WTC11 (cell line): ENCODE data around the gene CHEK2. TPM values are rescaled to one million over a fixed set of nuclear protein-coding genes. Genes with fewer than 3 reads are reported as not detected.

ENCODE experiments used
- ATAC-seq: fragments of 200-7000 bp; cut with Tn5 transposase; 2 replicates; pipeline ENCODE4 v1.10.0; 2021; ENCODE audit warnings: mild to moderate bottlenecking, moderate library complexity
- CTCF ChIA-PET: fragments of 300-600 bp; sonication (Branson Sonifier 250); formaldehyde crosslinking; loops from one replicate; lab custom pipeline; 2021; ENCODE audit warnings: antibody characterized with exemption; lab: Charles Lee
- POLR2A ChIA-PET: fragments of 350-600 bp; sonication (Branson Sonifier 250); formaldehyde crosslinking; loops from one replicate; lab custom pipeline; 2021; ENCODE audit warnings: antibody characterized with exemption; lab: Charles Lee
- DNase-seq: peaks from one replicate; pipeline ENCODE4 v3.0.0; 2021; ENCODE audit warnings: low spot score
- H3K27ac Mint-ChIP-seq: 2 replicates; pipeline ENCODE4 v1.8.0; 2021; ENCODE audit warnings: mixed read lengths
- H3K27me3 Mint-ChIP-seq: 2 replicates; pipeline ENCODE4 v1.8.0; 2021; ENCODE audit warnings: low read depth, mild to moderate bottlenecking, moderate library complexity, mixed read lengths
- H3K36me3 Mint-ChIP-seq: 2 replicates; pipeline ENCODE4 v1.8.0; 2021; ENCODE audit warnings: mixed read lengths
- H3K4me1 Mint-ChIP-seq: 2 replicates; pipeline ENCODE4 v1.8.0; 2022; ENCODE audit warnings: mixed read lengths
- H3K4me3 Mint-ChIP-seq: 2 replicates; pipeline ENCODE4 v1.8.0; 2021; ENCODE audit warnings: mild to moderate bottlenecking, moderate library complexity, mixed read lengths
- H3K9me3 Mint-ChIP-seq: 2 replicates; pipeline ENCODE4 v1.8.0; 2021; ENCODE audit warnings: mixed read lengths
- CREB1 ChIP-seq: sonication (generic); formaldehyde crosslinking; IDR thresholded peaks from 2 replicates; pipeline ENCODE4 v1.8.0; 2023; ENCODE audit warnings: mild to moderate bottlenecking, missing genetic modification reagents
- CREM ChIP-seq: sonication (generic); formaldehyde crosslinking; IDR thresholded peaks from 2 replicates; pipeline ENCODE4 v1.8.1; 2022; ENCODE audit warnings: mild to moderate bottlenecking, missing genetic modification reagents, moderate library complexity
- ELF4 ChIP-seq: sonication (generic); formaldehyde crosslinking; IDR thresholded peaks from 2 replicates; pipeline ENCODE4 v1.8.1; 2022; ENCODE audit warnings: low read depth, mild to moderate bottlenecking, moderate library complexity, missing genetic modification reagents
- EMX1 ChIP-seq: fragments of 250-450 bp; sonication (Bioruptor Pico); IDR thresholded peaks from 2 replicates; pipeline ENCODE4 v1.8.0; 2021; ENCODE audit warnings: mild to moderate bottlenecking
- FOXP1 ChIP-seq: sonication (generic); formaldehyde crosslinking; IDR thresholded peaks from 2 replicates; pipeline ENCODE4 v1.8.0; 2022; ENCODE audit warnings: missing genetic modification reagents, mild to moderate bottlenecking, moderate library complexity, borderline replicate concordance
- GRHL2 ChIP-seq: fragments of 250-450 bp; sonication (Bioruptor Pico); IDR thresholded peaks from 2 replicates; pipeline ENCODE4 v1.8.0; 2022; ENCODE audit warnings: mild to moderate bottlenecking, moderate library complexity; ENCODE audit not compliant: insufficient replicate concordance, severe bottlenecking
- HMGA2 ChIP-seq: fragments of 250-450 bp; sonication (Bioruptor Pico); IDR thresholded peaks from 2 replicates; pipeline ENCODE4 v1.4.0; 2021; ENCODE audit warnings: mild to moderate bottlenecking, moderate library complexity
- KAT7 ChIP-seq: sonication (generic); formaldehyde crosslinking; IDR thresholded peaks from 2 replicates; pipeline ENCODE4 v1.8.1; 2023; ENCODE audit warnings: missing genetic modification reagents, mild to moderate bottlenecking, borderline replicate concordance
- MYBL2 ChIP-seq: sonication (generic); formaldehyde crosslinking; IDR thresholded peaks from 2 replicates; pipeline ENCODE4 v1.8.1; 2023; ENCODE audit warnings: mild to moderate bottlenecking, moderate library complexity, missing genetic modification reagents
- NFYB ChIP-seq: sonication (generic); formaldehyde crosslinking; conservative IDR thresholded peaks from 2 replicates; pipeline ENCODE4 v1.8.0; 2022; ENCODE audit warnings: low read depth, missing genetic modification reagents
- OVOL2 ChIP-seq: fragments of 250-450 bp; sonication (Bioruptor Pico); IDR thresholded peaks from 2 replicates; pipeline ENCODE4 v1.9.0; 2021; ENCODE audit warnings: mild to moderate bottlenecking, borderline replicate concordance
- SMAD3 ChIP-seq: sonication (generic); formaldehyde crosslinking; IDR thresholded peaks from 2 replicates; pipeline ENCODE4 v1.8.0; 2022; ENCODE audit warnings: missing genetic modification reagents, mild to moderate bottlenecking, borderline replicate concordance
- total RNA-seq: library from RNA; stranded (reverse); gene quantifications from 3 replicates; pipeline ENCODE4 v1.2.3, GENCODE V29; 2021
- TF ChIP-seq, protein P1 (sequence below): sonication (generic); formaldehyde crosslinking; IDR thresholded peaks from 2 replicates; pipeline ENCODE4 v1.8.1; 2023; ENCODE audit warnings: mild to moderate bottlenecking, missing genetic modification reagents, moderate library complexity
- TF ChIP-seq, protein P2 (sequence below): sonication (generic); formaldehyde crosslinking; IDR thresholded peaks from 2 replicates; pipeline ENCODE4 v1.8.0; 2022; ENCODE audit warnings: mild to moderate bottlenecking, missing genetic modification reagents
- TF ChIP-seq, protein P3 (sequence below): sonication (generic); formaldehyde crosslinking; IDR thresholded peaks from 2 replicates; pipeline ENCODE4 v1.8.0; 2022; ENCODE audit warnings: mild to moderate bottlenecking, missing genetic modification reagents
- TF ChIP-seq, protein P4 (sequence below): fragments of 250-450 bp; sonication (Bioruptor Pico); IDR thresholded peaks from 2 replicates; pipeline ENCODE4 v1.9.0; 2021; ENCODE audit warnings: mild to moderate bottlenecking
- TF ChIP-seq, protein P5 (sequence below): sonication (generic); formaldehyde crosslinking; IDR thresholded peaks from 2 replicates; pipeline ENCODE4 v1.8.1; 2022; ENCODE audit warnings: mild to moderate bottlenecking, moderate library complexity, missing genetic modification reagents
- TF ChIP-seq, protein P6 (sequence below): fragments of 200-600 bp; IDR thresholded peaks from 2 replicates; pipeline ENCODE4 v1.8.0; 2022; ENCODE audit warnings: antibody characterized with exemption
- TF ChIP-seq, protein P7 (sequence below): fragments of 250-450 bp; sonication (Bioruptor Pico); conservative IDR thresholded peaks from 2 replicates; pipeline ENCODE4 v1.9.0; 2021; ENCODE audit warnings: mild to moderate bottlenecking

The CHEK2 gene
- total RNA-seq, 1 experiment from 2014 or later, result 124 TPM

DNA sequence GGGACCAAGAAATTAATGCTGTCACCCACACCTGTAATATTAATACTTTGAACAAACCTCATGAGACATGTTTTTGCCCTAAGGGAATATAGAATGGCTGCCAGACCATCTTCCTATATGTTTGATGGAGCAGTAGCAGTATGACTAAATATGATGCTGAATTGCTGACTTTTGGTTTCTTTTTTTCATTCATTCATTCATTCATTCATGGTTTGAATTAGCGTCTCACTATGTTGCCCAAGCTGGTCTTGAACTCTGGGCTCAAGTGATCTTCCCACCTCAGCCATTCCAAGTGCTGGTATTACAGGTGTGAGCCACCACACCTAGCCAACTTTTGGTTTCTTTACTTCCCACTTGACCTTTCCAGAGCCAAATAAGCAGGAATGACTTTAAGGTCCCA, 38.7 kb upstream of the CHEK2 start:
- TF ChIP-seq, protein P1, sequence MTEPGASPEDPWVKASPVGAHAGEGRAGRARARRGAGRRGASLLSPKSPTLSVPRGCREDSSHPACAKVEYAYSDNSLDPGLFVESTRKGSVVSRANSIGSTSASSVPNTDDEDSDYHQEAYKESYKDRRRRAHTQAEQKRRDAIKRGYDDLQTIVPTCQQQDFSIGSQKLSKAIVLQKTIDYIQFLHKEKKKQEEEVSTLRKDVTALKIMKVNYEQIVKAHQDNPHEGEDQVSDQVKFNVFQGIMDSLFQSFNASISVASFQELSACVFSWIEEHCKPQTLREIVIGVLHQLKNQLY (CRISPR knock-in tag), result no peak
- TF ChIP-seq CREM (CRISPR knock-in tag) (no peak), HMGA2 (CRISPR knock-in tag) (no peak), SMAD3 (CRISPR knock-in tag) (no peak), NFYB (CRISPR knock-in tag) (no peak), KAT7 (CRISPR knock-in tag) (no peak), EMX1 (CRISPR knock-in tag) (no peak), GRHL2 (CRISPR knock-in tag) (no peak), CREB1 (no peak)
- TF ChIP-seq, protein P2, sequence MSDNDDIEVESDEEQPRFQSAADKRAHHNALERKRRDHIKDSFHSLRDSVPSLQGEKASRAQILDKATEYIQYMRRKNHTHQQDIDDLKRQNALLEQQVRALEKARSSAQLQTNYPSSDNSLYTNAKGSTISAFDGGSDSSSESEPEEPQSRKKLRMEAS (CRISPR knock-in tag), result no peak
- TF ChIP-seq, protein P3, sequence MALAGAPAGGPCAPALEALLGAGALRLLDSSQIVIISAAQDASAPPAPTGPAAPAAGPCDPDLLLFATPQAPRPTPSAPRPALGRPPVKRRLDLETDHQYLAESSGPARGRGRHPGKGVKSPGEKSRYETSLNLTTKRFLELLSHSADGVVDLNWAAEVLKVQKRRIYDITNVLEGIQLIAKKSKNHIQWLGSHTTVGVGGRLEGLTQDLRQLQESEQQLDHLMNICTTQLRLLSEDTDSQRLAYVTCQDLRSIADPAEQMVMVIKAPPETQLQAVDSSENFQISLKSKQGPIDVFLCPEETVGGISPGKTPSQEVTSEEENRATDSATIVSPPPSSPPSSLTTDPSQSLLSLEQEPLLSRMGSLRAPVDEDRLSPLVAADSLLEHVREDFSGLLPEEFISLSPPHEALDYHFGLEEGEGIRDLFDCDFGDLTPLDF (CRISPR knock-in tag), result no peak
- TF ChIP-seq, protein P4, sequence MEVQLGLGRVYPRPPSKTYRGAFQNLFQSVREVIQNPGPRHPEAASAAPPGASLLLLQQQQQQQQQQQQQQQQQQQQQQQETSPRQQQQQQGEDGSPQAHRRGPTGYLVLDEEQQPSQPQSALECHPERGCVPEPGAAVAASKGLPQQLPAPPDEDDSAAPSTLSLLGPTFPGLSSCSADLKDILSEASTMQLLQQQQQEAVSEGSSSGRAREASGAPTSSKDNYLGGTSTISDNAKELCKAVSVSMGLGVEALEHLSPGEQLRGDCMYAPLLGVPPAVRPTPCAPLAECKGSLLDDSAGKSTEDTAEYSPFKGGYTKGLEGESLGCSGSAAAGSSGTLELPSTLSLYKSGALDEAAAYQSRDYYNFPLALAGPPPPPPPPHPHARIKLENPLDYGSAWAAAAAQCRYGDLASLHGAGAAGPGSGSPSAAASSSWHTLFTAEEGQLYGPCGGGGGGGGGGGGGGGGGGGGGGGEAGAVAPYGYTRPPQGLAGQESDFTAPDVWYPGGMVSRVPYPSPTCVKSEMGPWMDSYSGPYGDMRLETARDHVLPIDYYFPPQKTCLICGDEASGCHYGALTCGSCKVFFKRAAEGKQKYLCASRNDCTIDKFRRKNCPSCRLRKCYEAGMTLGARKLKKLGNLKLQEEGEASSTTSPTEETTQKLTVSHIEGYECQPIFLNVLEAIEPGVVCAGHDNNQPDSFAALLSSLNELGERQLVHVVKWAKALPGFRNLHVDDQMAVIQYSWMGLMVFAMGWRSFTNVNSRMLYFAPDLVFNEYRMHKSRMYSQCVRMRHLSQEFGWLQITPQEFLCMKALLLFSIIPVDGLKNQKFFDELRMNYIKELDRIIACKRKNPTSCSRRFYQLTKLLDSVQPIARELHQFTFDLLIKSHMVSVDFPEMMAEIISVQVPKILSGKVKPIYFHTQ, result no peak
- TF ChIP-seq, protein P5, sequence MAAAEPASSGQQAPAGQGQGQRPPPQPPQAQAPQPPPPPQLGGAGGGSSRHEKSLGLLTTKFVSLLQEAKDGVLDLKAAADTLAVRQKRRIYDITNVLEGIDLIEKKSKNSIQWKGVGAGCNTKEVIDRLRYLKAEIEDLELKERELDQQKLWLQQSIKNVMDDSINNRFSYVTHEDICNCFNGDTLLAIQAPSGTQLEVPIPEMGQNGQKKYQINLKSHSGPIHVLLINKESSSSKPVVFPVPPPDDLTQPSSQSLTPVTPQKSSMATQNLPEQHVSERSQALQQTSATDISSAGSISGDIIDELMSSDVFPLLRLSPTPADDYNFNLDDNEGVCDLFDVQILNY (CRISPR knock-in tag), result no peak
- Mint-ChIP-seq H3K9me3 (no peaks in the 10 kb centered on the region), H3K4me3 (no peak overlapping the region), H3K4me1 (no peaks in the 10 kb centered on the region), H3K27ac (peak overlapping the region; percentile 45; the same call in 1 of the 2 replicates), H3K27me3 (no peaks in the 10 kb centered on the region), H3K36me3 (peaks cover 50% of the 10 kb centered on the region)
- ChIA-PET POLR2A (no interaction called here), CTCF (no interaction called here)
- DNase-seq (no peak), ATAC-seq (no peak)

DNA sequence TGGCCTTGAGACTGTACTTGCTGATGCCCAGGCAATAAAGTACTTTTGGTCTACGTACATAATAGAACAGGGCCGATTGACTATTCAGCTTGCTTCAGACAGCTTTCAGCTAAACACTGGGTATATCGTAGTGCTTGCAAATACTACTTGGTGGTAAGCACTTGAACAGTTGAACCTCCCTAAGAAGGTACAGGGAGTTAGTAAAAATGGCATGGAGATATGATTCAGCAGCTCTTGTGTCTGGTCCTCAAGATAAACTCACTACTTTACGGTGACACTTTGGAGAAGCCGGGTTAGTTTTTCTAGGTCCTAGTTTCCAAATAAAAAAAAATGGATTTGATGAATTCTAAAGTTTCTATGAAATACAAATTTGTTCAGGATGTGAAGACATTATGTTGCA, 38.2 kb upstream of the CHEK2 start:
- TF ChIP-seq OVOL2 (CRISPR knock-in tag), result no peak
- TF ChIP-seq MYBL2 (CRISPR knock-in tag), result no peak
- TF ChIP-seq, protein P6, sequence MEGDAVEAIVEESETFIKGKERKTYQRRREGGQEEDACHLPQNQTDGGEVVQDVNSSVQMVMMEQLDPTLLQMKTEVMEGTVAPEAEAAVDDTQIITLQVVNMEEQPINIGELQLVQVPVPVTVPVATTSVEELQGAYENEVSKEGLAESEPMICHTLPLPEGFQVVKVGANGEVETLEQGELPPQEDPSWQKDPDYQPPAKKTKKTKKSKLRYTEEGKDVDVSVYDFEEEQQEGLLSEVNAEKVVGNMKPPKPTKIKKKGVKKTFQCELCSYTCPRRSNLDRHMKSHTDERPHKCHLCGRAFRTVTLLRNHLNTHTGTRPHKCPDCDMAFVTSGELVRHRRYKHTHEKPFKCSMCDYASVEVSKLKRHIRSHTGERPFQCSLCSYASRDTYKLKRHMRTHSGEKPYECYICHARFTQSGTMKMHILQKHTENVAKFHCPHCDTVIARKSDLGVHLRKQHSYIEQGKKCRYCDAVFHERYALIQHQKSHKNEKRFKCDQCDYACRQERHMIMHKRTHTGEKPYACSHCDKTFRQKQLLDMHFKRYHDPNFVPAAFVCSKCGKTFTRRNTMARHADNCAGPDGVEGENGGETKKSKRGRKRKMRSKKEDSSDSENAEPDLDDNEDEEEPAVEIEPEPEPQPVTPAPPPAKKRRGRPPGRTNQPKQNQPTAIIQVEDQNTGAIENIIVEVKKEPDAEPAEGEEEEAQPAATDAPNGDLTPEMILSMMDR, result no peak
- no peak for TF ChIP-seq ELF4 (CRISPR knock-in tag)
- no peak for TF ChIP-seq FOXP1 (CRISPR knock-in tag)
- TF ChIP-seq, protein P7, sequence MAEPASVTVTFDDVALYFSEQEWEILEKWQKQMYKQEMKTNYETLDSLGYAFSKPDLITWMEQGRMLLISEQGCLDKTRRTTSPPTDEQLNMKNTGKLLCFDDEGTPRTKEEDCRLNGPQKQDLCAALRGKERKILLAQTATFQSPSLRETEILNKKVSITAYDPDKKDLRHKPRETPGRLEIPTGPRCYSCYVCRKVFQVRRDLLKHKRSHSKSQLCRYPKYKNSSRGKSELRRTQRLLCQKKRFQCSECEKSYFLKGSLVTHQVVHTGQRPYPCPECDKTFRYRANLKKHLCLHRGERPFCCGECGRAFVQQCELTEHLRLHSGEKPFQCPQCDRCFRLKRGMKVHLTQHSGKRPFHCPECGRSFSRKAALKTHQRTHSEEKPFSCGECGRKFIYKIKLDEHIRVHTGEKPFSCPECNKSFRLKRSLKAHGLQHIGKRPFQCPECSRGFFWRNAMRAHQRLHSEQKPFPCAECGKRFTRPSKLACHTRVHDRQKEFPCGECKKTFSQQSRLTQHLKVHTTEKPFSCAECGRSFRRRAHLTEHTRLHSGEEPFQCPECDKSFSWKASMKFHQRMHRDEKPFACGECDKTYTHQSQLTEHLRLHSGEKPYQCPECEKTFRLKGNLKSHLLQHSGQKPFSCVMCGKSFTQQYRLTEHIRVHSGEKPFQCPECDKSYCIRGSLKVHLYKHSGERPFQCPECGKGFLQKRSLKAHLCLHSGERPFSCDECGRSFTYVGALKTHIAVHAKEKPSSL, result no peak
- TF ChIP-seq, all 79 proteins: peak for 0

More for the DNA sequence above, 38.2 kb upstream of the CHEK2 start:
- Mint-ChIP-seq H3K36me3 (peaks cover 49% of the 10 kb centered on the region), H3K27ac (no peak overlapping the region), H3K4me3 (no peak overlapping the region), H3K27me3 (no peaks in the 10 kb centered on the region), H3K4me1 (no peaks in the 10 kb centered on the region), H3K9me3 (no peaks in the 10 kb centered on the region)
- ChIA-PET CTCF (no interaction called here), POLR2A (no interaction called here)
- ATAC-seq, result no peak
- no peak for DNase-seq
